ENCODE results near the gene ARHGAP24.
A peak's percentile ranks its signal among the peaks of the same experiment; 100 is the strongest.

The ARHGAP24 gene

GRCh38 chr4:85713005-85713404, 238.1 kb downstream of the ARHGAP24 start:
- Histone ChIP-seq H3K27ac (ENCODE audit: low read length) (no peak overlapping the region), H3K4me1 (ENCODE audit: control insufficient read depth in 1 of 2, insufficient read depth in 2 of 2, low read length in 2 of 2) (no peaks in the 10 kb centered on the region), H3K36me3 (ENCODE audit: control insufficient read depth in 1 of 2, insufficient read depth in 2 of 2, low read length in 2 of 2) (no peaks in the 10 kb centered on the region), H3K27me3 (ENCODE audit: low read depth, low read length) (no peaks in the 10 kb centered on the region), H3K9me3 (ENCODE audit: control insufficient read depth in 1 of 2, low read length in 2 of 2) (no peaks in the 10 kb centered on the region), H3K4me3 (ENCODE audit: low read depth in 1 of 2, low read length in 2 of 2) (no peak overlapping the region)

DNA sequence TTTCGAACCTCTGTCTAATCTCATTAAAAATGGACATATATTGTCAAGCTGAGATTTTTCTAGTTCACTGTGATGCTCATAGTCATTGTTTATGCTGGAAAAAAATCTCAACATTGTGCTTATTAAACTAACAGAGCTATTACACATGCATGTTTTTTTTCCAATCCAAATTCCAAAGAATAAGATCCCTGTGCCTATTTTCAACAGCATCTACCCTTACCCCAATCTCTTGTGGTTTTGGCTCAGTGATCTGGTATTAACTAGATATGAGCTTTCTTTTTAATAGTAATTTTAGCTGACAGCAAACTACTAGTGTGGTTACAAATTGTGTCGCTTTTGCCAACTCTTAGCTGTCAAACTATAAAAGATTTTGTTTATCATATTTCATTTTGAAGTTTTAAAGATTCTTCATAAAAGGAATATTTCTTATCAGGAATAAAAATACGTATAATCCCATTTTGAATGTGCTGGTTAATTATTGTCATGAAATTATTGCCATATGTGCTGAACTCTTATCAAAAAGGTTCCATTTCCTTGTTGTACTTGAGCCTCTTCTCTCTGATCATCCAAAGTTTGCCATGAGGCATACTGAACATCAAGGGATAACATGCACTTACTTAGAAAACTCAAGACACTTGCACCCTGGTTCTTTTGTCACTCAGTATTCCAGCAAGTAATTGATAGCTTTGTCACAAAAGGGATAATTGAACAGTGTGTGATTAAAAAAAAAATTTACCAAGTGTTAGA, 241.2 kb downstream of the ARHGAP24 start:
- Histone ChIP-seq H3K9me3 (ENCODE audit: control insufficient read depth in 1 of 2, low read length in 2 of 2) (no peaks in the 10 kb centered on the region), H3K27me3 (ENCODE audit: low read depth, low read length) (no peaks in the 10 kb centered on the region), H3K36me3 (ENCODE audit: control insufficient read depth in 1 of 2, insufficient read depth in 2 of 2, low read length in 2 of 2) (no peaks in the 10 kb centered on the region), H3K4me1 (ENCODE audit: control insufficient read depth in 1 of 2, insufficient read depth in 2 of 2, low read length in 2 of 2) (no peaks in the 10 kb centered on the region), H3K27ac (ENCODE audit: low read length) (no peak overlapping the region), H3K4me3 (ENCODE audit: low read depth in 1 of 2, low read length in 2 of 2) (no peak overlapping the region)

- H3K4me1 ChIP-seq (ENCODE audit: control insufficient read depth in 1 of 2, insufficient read depth in 2 of 2, low read length in 2 of 2): no peaks in the 10 kb centered on the region
- no peaks in the 10 kb centered on the region for H3K36me3 ChIP-seq (ENCODE audit: control insufficient read depth in 1 of 2, insufficient read depth in 2 of 2, low read length in 2 of 2)
- H3K4me3 ChIP-seq (ENCODE audit: low read depth in 1 of 2, low read length in 2 of 2): no peak overlapping the region
- H3K27ac ChIP-seq (ENCODE audit: low read length): no peak overlapping the region
- H3K27me3 ChIP-seq (ENCODE audit: low read depth, low read length): no peaks in the 10 kb centered on the region
- H3K9me3 ChIP-seq (ENCODE audit: control insufficient read depth in 1 of 2, low read length in 2 of 2): no peaks in the 10 kb centered on the region
Observed at GRCh38 chr4:85717351-85717750, 242.4 kb downstream of the ARHGAP24 start.

GRCh38 chr4:85717847-85718246, 242.9 kb downstream of the ARHGAP24 start:
- no peak overlapping the region for H3K27ac ChIP-seq (ENCODE audit: low read length)
- H3K36me3 ChIP-seq (ENCODE audit: control insufficient read depth in 1 of 2, insufficient read depth in 2 of 2, low read length in 2 of 2): no peaks in the 10 kb centered on the region
- H3K4me1 ChIP-seq (ENCODE audit: control insufficient read depth in 1 of 2, insufficient read depth in 2 of 2, low read length in 2 of 2): no peaks in the 10 kb centered on the region
- H3K27me3 ChIP-seq (ENCODE audit: low read depth, low read length): no peaks in the 10 kb centered on the region
- no peaks in the 10 kb centered on the region for H3K9me3 ChIP-seq (ENCODE audit: control insufficient read depth in 1 of 2, low read length in 2 of 2)
- H3K4me3 ChIP-seq (ENCODE audit: low read depth in 1 of 2, low read length in 2 of 2): no peak overlapping the region

DNA sequence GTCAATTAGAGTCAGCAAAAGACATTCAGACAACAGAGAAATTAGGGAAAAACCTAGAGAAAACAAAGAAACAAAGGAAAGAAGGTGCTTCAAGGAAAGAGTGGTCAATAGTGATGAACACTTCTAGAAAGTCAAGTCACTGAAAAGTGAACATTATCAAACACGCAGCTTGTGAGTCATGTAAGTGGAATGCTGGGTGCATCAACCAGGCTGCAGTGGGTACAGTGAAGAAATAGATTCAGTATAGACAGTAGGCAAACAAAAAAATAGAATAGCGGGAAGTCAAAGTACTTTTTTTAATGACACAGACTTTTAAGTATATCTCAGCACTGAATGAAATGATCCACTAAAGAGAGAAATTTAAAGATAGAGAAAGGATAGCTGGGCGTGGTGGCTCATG, 245.8 kb downstream of the ARHGAP24 start:
- Histone ChIP-seq H3K27ac (ENCODE audit: low read length) (no peak overlapping the region), H3K4me1 (ENCODE audit: control insufficient read depth in 1 of 2, insufficient read depth in 2 of 2, low read length in 2 of 2) (peaks cover 1 to 9% of the 10 kb centered on the region in 2 donors), H3K27me3 (ENCODE audit: low read depth, low read length) (no peaks in the 10 kb centered on the region), H3K9me3 (ENCODE audit: control insufficient read depth in 1 of 2, low read length in 2 of 2) (no peaks in the 10 kb centered on the region), H3K36me3 (ENCODE audit: control insufficient read depth in 1 of 2, insufficient read depth in 2 of 2, low read length in 2 of 2) (no peaks in the 10 kb centered on the region), H3K4me3 (ENCODE audit: low read depth in 1 of 2, low read length in 2 of 2) (no peak overlapping the region)

- Histone ChIP-seq H3K27me3 (ENCODE audit: low read depth, low read length) (no peaks in the 10 kb centered on the region), H3K27ac (ENCODE audit: low read length) (no peak overlapping the region), H3K4me3 (ENCODE audit: low read depth in 1 of 2, low read length in 2 of 2) (no peak overlapping the region), H3K36me3 (ENCODE audit: control insufficient read depth in 1 of 2, insufficient read depth in 2 of 2, low read length in 2 of 2) (no peaks in the 10 kb centered on the region), H3K4me1 (ENCODE audit: control insufficient read depth in 1 of 2, insufficient read depth in 2 of 2, low read length in 2 of 2) (peaks cover 5 to 9% of the 10 kb centered on the region in 2 donors), H3K9me3 (ENCODE audit: control insufficient read depth in 1 of 2, low read length in 2 of 2) (no peaks in the 10 kb centered on the region)
Observed at GRCh38 chr4:85722401-85722800, 247.5 kb downstream of the ARHGAP24 start.

DNA sequence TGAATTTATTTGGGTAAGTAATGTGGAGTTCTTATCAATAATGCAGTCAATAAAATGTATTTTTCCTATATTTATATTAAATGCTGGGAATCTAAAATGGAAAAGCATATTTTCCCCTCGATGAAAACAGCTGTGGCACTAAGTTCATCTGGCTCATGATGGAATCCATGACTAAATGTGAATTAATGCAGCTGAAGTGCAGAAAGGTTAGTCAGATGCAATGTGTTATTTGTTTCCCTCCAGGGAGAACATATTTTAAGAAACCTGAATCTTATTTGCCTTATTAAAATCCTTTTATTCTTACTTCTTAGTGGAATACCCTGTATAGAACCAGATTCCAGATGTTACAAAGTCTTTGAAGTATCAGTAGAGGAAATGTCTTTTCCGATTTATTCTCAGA, 247.9 kb downstream of the ARHGAP24 start:
- peaks cover 5 to 9% of the 10 kb centered on the region in 2 donors for H3K4me1 ChIP-seq (ENCODE audit: control insufficient read depth in 1 of 2, insufficient read depth in 2 of 2, low read length in 2 of 2)
- H3K36me3 ChIP-seq (ENCODE audit: control insufficient read depth in 1 of 2, insufficient read depth in 2 of 2, low read length in 2 of 2): no peaks in the 10 kb centered on the region
- H3K27ac ChIP-seq (ENCODE audit: low read length): no peak overlapping the region
- H3K27me3 ChIP-seq (ENCODE audit: low read depth, low read length): no peaks in the 10 kb centered on the region
- no peak overlapping the region for H3K4me3 ChIP-seq (ENCODE audit: low read depth in 1 of 2, low read length in 2 of 2)
- H3K9me3 ChIP-seq (ENCODE audit: control insufficient read depth in 1 of 2, low read length in 2 of 2): no peaks in the 10 kb centered on the region

GRCh38 chr4:85724791-85725563, 250.0 kb downstream of the ARHGAP24 start:
- H3K9me3 ChIP-seq (ENCODE audit: control insufficient read depth in 1 of 2, low read length in 2 of 2): no peaks in the 10 kb centered on the region
- no peak overlapping the region for H3K4me3 ChIP-seq (ENCODE audit: low read depth in 1 of 2, low read length in 2 of 2)
- peak overlapping the region; percentile 80 for H3K27ac ChIP-seq (ENCODE audit: low read length)
- H3K36me3 ChIP-seq (ENCODE audit: control insufficient read depth in 1 of 2, insufficient read depth in 2 of 2, low read length in 2 of 2): no peaks in the 10 kb centered on the region
- no peaks in the 10 kb centered on the region for H3K27me3 ChIP-seq (ENCODE audit: low read depth, low read length)
- H3K4me1 ChIP-seq (ENCODE audit: control insufficient read depth in 1 of 2, insufficient read depth in 2 of 2, low read length in 2 of 2): peaks cover 5 to 9% of the 10 kb centered on the region in 2 donors

GRCh38 chr4:85725721-85726170, 250.8 kb downstream of the ARHGAP24 start:
- no peaks in the 10 kb centered on the region for H3K9me3 ChIP-seq (ENCODE audit: control insufficient read depth in 1 of 2, low read length in 2 of 2)
- no peak overlapping the region for H3K4me3 ChIP-seq (ENCODE audit: low read depth in 1 of 2, low read length in 2 of 2)
- H3K27me3 ChIP-seq (ENCODE audit: low read depth, low read length): no peaks in the 10 kb centered on the region
- peaks cover 5 to 9% of the 10 kb centered on the region in 2 donors for H3K4me1 ChIP-seq (ENCODE audit: control insufficient read depth in 1 of 2, insufficient read depth in 2 of 2, low read length in 2 of 2)
- no peaks in the 10 kb centered on the region for H3K36me3 ChIP-seq (ENCODE audit: control insufficient read depth in 1 of 2, insufficient read depth in 2 of 2, low read length in 2 of 2)
- peak overlapping the region; percentile 80 for H3K27ac ChIP-seq (ENCODE audit: low read length)

- Histone ChIP-seq H3K9me3 (ENCODE audit: control insufficient read depth in 1 of 2, low read length in 2 of 2) (no peaks in the 10 kb centered on the region), H3K4me3 (ENCODE audit: low read depth in 1 of 2, low read length in 2 of 2) (no peak overlapping the region), H3K36me3 (ENCODE audit: control insufficient read depth in 1 of 2, insufficient read depth in 2 of 2, low read length in 2 of 2) (no peaks in the 10 kb centered on the region), H3K4me1 (ENCODE audit: control insufficient read depth in 1 of 2, insufficient read depth in 2 of 2, low read length in 2 of 2) (peaks cover 5 to 9% of the 10 kb centered on the region in 2 donors), H3K27me3 (ENCODE audit: low read depth, low read length) (no peaks in the 10 kb centered on the region), H3K27ac (ENCODE audit: low read length) (peak overlapping the region; percentile 80)
Observed at GRCh38 chr4:85726555-85726954, 251.6 kb downstream of the ARHGAP24 start.

DNA sequence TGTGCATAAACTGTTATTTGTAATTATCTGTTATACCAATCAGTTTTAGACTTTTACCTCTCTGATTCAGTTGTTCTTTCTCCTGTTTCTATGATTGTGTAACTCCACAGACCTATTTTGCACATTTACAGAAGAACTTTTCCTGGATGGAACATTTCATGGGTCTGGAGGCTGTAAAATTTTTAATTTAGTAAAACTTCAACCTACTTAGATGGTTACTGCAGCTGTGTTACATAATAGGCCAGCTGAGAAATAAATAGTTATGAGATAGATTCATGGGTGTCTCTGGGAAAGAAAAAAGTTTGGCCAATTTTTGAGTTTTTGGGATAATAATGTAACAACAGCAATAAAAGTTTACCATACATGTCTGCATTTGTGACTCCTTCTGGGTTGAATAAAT, 253.5 kb downstream of the ARHGAP24 start:
- no peak overlapping the region for H3K27ac ChIP-seq (ENCODE audit: low read length)
- H3K36me3 ChIP-seq (ENCODE audit: control insufficient read depth in 1 of 2, insufficient read depth in 2 of 2, low read length in 2 of 2): no peaks in the 10 kb centered on the region
- H3K4me1 ChIP-seq (ENCODE audit: control insufficient read depth in 1 of 2, insufficient read depth in 2 of 2, low read length in 2 of 2): peaks cover 5 to 9% of the 10 kb centered on the region in 2 donors
- no peaks in the 10 kb centered on the region for H3K27me3 ChIP-seq (ENCODE audit: low read depth, low read length)
- H3K4me3 ChIP-seq (ENCODE audit: low read depth in 1 of 2, low read length in 2 of 2): no peak overlapping the region
- no peaks in the 10 kb centered on the region for H3K9me3 ChIP-seq (ENCODE audit: control insufficient read depth in 1 of 2, low read length in 2 of 2)
